Measurements from ENCODE around the gene RAP1GAP2. TPM values are rescaled to one million over a fixed set of nuclear protein-coding genes. Genes with fewer than 3 reads are reported as not detected.

RAP1GAP2 gene
- total and polyA plus RNA-seq, 2 of the 8 experiments (the other 6 are each of a cell fraction or from before 2014, with no cell fraction given) = 24.0 to 63.8 TPM

DNA sequence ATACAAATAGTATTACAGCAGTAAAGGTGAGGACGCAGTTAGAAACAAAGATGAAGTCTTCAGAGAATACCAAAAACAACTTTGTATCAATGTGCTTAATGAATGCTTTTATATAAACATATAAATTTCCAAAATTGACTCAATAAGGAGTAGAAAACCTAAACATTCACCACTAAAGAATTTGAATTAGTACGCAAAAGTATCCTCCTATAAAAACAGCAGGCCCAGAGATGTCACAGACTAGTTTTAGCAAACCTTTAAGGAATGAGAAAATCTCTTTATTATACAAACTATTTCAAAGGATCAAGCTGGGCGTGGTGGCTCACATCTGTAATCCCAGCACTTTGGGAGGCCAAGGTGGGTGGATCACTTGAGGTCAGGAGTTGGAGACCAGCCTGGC is 180.9 kb downstream of the RAP1GAP2 start:
- H3K9me3 ChIP-seq (ENCODE audit: insufficient read depth in 2 of 2, low read depth in 1 of 2, low read length in 1 of 2) = no peaks in the 10 kb centered on the region
- DNase-seq (ENCODE audit: low read depth in 1 of 2, low spot score in 2 of 2) (no peak), FAIRE-seq (no peak)
- no peak overlapping the region for H2BK120ac ChIP-seq (replicated peaks; ENCODE audit: low read depth, low read length)
- H3K27ac ChIP-seq (ENCODE audit: low read depth, low read length) = no peak overlapping the region
- H3K4me1 ChIP-seq (replicated peaks in 1 of 4; ENCODE audit: control insufficient read depth in 3 of 4, insufficient read depth in 4 of 4, low read length in 3 of 4) = no peaks in the 10 kb centered on the region
- H3K56ac ChIP-seq (replicated peaks; ENCODE audit: insufficient read length, low read depth, low read length) = no peak overlapping the region
- no peak overlapping the region for H3K14ac ChIP-seq (ENCODE audit: insufficient read length)
- H3K4me3 ChIP-seq (ENCODE audit: extremely low read depth in 1 of 4, insufficient read depth in 2 of 4, low read depth in 3 of 4, low read length in 4 of 4) = no peak overlapping the region
- H3K36me3 ChIP-seq (ENCODE audit: control insufficient read depth in 2 of 4, insufficient read depth in 4 of 4, low read length in 3 of 4) = peaks cover 0 to 18% (median 5%) of the 10 kb centered on the region in 4 experiments; a peak in 4 of 8 replicates
- no peak overlapping the region for H2BK5ac ChIP-seq (ENCODE audit: low read depth, low read length)
- no peak overlapping the region for H2BK12ac ChIP-seq (ENCODE audit: low read depth, low read length)
- CTCF ChIA-PET (ENCODE audit: partially characterized antibody) = interaction anchor here (0.9 kb wide), 1 partner anchor 105 kb away, joined by 3 read pairs; no protein-coding TSS in a partner anchor
- POLR2A ChIA-PET (ENCODE audit: partially characterized antibody) = no interaction called here
- no peak overlapping the region for H4K5ac ChIP-seq (ENCODE audit: insufficient read length, low read depth, low read length)
- no peak overlapping the region for H2BK15ac ChIP-seq (ENCODE audit: low read length)
- H2BK20ac ChIP-seq (ENCODE audit: low read length) = no peak overlapping the region
- no peaks in the 10 kb centered on the region; the same call in 1 of the 2 replicates for H3K79me1 ChIP-seq (ENCODE audit: low read depth, low read length)
- no peak overlapping the region for H4K91ac ChIP-seq (replicated peaks; ENCODE audit: insufficient read length, low read length)
- no peaks in the 10 kb centered on the region for H3K27me3 ChIP-seq (replicated peaks in 1 of 4; ENCODE audit: control insufficient read depth in 3 of 4, extremely low read depth in 1 of 4, insufficient read depth in 3 of 4, low read length in 3 of 4)
- H3K9ac ChIP-seq (replicated peaks in 1 of 4; ENCODE audit: extremely low read depth in 1 of 4, low read depth in 3 of 4, low read length in 3 of 4) = no peak overlapping the region
- H3K79me2 ChIP-seq (ENCODE audit: control insufficient read depth in 1 of 2, insufficient read depth in 2 of 2, low read length in 2 of 2) = no peaks in the 10 kb centered on the region
- H3K23me2 ChIP-seq (ENCODE audit: low read depth, low read length) = no peaks in the 10 kb centered on the region; the same call in 1 of the 2 replicates
- no peak overlapping the region for H3K4me2 ChIP-seq (ENCODE audit: insufficient read depth in 1 of 2, low read depth in 2 of 2, low read length in 2 of 2)
- H3K4ac ChIP-seq (replicated peaks; ENCODE audit: insufficient read length, low read depth, low read length) = no peak overlapping the region
- H3K23ac ChIP-seq (ENCODE audit: insufficient read length) = no peak overlapping the region
- H2AFZ ChIP-seq (ENCODE audit: low read length) = no peak overlapping the region
- no peaks in the 10 kb centered on the region for H4K20me1 ChIP-seq (replicated peaks in 1 of 2; ENCODE audit: control insufficient read depth in 1 of 2, insufficient read depth in 2 of 2, low read length in 2 of 2)
- WGBS, 2 experiments (ENCODE audit: extremely low coverage in 1 of 2, insufficient coverage in 1 of 2, insufficient read length in 1 of 2, insufficient replicate concordance in 2 of 2, low coverage in 1 of 2, low lambda C conversion rate in 2 of 2, missing lambda C conversion rate in 1 of 2) = 87% methylated on average over 3 of the region's 3 CpGs; no CpG with 5 or more reads in 1 of the 2 experiments
- no peak overlapping the region for H3K18ac ChIP-seq (ENCODE audit: extremely low read depth, low read length)
- H4K8ac ChIP-seq (ENCODE audit: extremely low read depth, insufficient read depth, low read length) = no peak overlapping the region
- H2AK5ac ChIP-seq (ENCODE audit: low read depth, low read length) = no peak overlapping the region
